A549 treated with CORT108297 at 1 μM for 4 hours (cell line): ENCODE measurements around the gene PPIAL4G. TPM values are rescaled to one million over a fixed set of nuclear protein-coding genes. Genes with fewer than 3 reads are reported as not detected.

Source experiments
- total RNA-seq: library from RNA; stranded (reverse); fragments of 200-300 nt; extraction: Qiagen RNA extraction; gene quantifications from 5 replicates; pipeline ENCODE4 v1.2.3, GENCODE V29; 2022

PPIAL4G gene
- total RNA-seq = not detected in 5 replicates

GRCh38 chr1:148483029-148483428 is at the start of gene PPIAL4G:
Gene PPIAL4G, minus strand, starts transcription at chr1:148483302. Its CDS starts 50 bp downstream, at chr1:148483252.

Other genes with a start within 250 kb of the PPIAL4G start
- gene NBPF14, start 112.7 kb upstream of the PPIAL4G start, total RNA-seq = 11.9 to 15.8 TPM (median 15.6 TPM) in 5 replicates